Measurements from ENCODE around the gene OLAH. TPM values are rescaled to one million over a fixed set of nuclear protein-coding genes. Genes with fewer than 3 reads are reported as not detected.

Gene OLAH
- total RNA-seq, 1 experiment from 2014 or later: 0.48 TPM

DNA sequence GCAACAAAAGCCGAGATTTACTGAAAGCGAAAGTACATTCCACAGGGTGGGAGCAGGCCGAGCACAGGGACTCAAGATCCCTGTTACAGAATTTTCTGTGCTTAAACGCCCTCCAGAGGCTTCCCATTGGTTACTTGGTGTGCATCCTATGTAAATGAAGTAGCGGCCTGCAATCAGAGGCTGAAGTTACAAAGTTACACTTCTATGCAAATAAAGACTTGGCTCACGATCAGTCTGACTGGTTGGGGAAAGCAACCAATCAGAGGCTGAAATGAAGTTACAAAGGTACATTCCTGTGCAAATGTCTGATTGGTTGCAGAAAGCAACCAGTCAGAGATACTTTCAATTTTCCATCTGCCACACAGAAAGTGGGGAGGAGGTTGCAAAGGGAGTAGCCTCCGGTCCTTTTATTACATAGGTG is 40.8 kb downstream of the OLAH start:
- Histone ChIP-seq H4K91ac (ENCODE audit: insufficient read length, low read depth, low read length) (no peak overlapping the region), H2BK20ac (ENCODE audit: low read depth, low read length, poor library complexity, severe bottlenecking) (no peak overlapping the region), H2BK15ac (ENCODE audit: low read depth, low read length) (no peak overlapping the region), H3K23me2 (ENCODE audit: insufficient read length, low read depth, low read length, poor library complexity, severe bottlenecking) (no peaks in the 10 kb centered on the region), H3K9ac (ENCODE audit: extremely low read depth, insufficient read length, low read length) (no peak overlapping the region), H2BK5ac (ENCODE audit: insufficient read length, low read length) (no peak overlapping the region), H2AK5ac (ENCODE audit: insufficient read length, low read length) (no peak overlapping the region), H3K79me2 (ENCODE audit: insufficient read depth, low read length) (no peaks in the 10 kb centered on the region), H3K18ac (ENCODE audit: insufficient read length, low read depth, low read length) (no peak overlapping the region), H3K23ac (ENCODE audit: insufficient read length, low read depth, low read length) (no peak overlapping the region), H4K5ac (ENCODE audit: insufficient read length, low read depth, low read length) (no peak overlapping the region), H3K4me1 (ENCODE audit: insufficient read depth, low read length) (no peaks in the 10 kb centered on the region), H3K9me3 (ENCODE audit: control insufficient read depth, low read depth, low read length) (no peaks in the 10 kb centered on the region), H4K8ac (replicated peaks; ENCODE audit: insufficient read length, low read depth, low read length) (no peak overlapping the region), H3K27me3 (ENCODE audit: insufficient read depth, low read length) (no peaks in the 10 kb centered on the region), H3T11ph (ENCODE audit: low read length) (no peak overlapping the region), H2BK120ac (ENCODE audit: low read depth, low read length, poor library complexity, severe bottlenecking) (no peak overlapping the region), H3K79me1 (ENCODE audit: insufficient read depth, low read depth, low read length, poor library complexity, severe bottlenecking) (no peaks in the 10 kb centered on the region), H3K14ac (ENCODE audit: insufficient read depth, low read length) (no peak overlapping the region), H3K4ac (ENCODE audit: low read depth, low read length) (no peak overlapping the region), H3K27ac (ENCODE audit: insufficient read length, low read depth, low read length) (no peak overlapping the region), H3K56ac (ENCODE audit: insufficient read length, low read depth, low read length) (no peak overlapping the region), H4K20me1 (ENCODE audit: control insufficient read depth, insufficient read depth, insufficient read length) (no peaks in the 10 kb centered on the region), H3K4me2 (ENCODE audit: insufficient read depth, insufficient read length, low read length) (no peak overlapping the region), H2BK12ac (ENCODE audit: insufficient read length, low read depth, low read length) (no peak overlapping the region), H2AFZ (ENCODE audit: low read length) (no peak overlapping the region)
- Mint-ChIP-seq H3K4me1 (peaks cover 19 to 20% of the 10 kb centered on the region in 2 experiments), H3K36me3 (ENCODE audit: insufficient read depth in 1 of 3, low read depth in 3 of 3) (peaks cover 0 to 3% (median 2%) of the 10 kb centered on the region in 3 experiments; a peak in 2 of 7 replicates), H3K27me3 (ENCODE audit: low read depth) (no peaks in the 10 kb centered on the region), H3K9me3 (no peaks in the 10 kb centered on the region), H3K27ac (peak overlapping the region; percentile 90 to 96 (median 95); a peak in 6 of 7 replicates), H3K4me3 (no peak overlapping the region)
- WGBS (ENCODE audit: extremely low coverage, insufficient read length, low lambda C conversion rate): no CpG with 5 or more reads among the region's 7 CpGs
- peak; percentile 69 for DNase-seq
- TF ChIP-seq, protein P1, sequence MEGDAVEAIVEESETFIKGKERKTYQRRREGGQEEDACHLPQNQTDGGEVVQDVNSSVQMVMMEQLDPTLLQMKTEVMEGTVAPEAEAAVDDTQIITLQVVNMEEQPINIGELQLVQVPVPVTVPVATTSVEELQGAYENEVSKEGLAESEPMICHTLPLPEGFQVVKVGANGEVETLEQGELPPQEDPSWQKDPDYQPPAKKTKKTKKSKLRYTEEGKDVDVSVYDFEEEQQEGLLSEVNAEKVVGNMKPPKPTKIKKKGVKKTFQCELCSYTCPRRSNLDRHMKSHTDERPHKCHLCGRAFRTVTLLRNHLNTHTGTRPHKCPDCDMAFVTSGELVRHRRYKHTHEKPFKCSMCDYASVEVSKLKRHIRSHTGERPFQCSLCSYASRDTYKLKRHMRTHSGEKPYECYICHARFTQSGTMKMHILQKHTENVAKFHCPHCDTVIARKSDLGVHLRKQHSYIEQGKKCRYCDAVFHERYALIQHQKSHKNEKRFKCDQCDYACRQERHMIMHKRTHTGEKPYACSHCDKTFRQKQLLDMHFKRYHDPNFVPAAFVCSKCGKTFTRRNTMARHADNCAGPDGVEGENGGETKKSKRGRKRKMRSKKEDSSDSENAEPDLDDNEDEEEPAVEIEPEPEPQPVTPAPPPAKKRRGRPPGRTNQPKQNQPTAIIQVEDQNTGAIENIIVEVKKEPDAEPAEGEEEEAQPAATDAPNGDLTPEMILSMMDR (conservative IDR thresholded peaks at IDR 0.05): no peak
